HPDE6-E6E7 (cell line): ENCODE results near the gene DDX41.

Experiments
- DNase-seq: peaks from one replicate; pipeline ENCODE4 v3.0.0; 2011; ENCODE audit warnings: missing footprints; ENCODE audit errors: extremely low spot score

The DDX41 gene

DNA sequence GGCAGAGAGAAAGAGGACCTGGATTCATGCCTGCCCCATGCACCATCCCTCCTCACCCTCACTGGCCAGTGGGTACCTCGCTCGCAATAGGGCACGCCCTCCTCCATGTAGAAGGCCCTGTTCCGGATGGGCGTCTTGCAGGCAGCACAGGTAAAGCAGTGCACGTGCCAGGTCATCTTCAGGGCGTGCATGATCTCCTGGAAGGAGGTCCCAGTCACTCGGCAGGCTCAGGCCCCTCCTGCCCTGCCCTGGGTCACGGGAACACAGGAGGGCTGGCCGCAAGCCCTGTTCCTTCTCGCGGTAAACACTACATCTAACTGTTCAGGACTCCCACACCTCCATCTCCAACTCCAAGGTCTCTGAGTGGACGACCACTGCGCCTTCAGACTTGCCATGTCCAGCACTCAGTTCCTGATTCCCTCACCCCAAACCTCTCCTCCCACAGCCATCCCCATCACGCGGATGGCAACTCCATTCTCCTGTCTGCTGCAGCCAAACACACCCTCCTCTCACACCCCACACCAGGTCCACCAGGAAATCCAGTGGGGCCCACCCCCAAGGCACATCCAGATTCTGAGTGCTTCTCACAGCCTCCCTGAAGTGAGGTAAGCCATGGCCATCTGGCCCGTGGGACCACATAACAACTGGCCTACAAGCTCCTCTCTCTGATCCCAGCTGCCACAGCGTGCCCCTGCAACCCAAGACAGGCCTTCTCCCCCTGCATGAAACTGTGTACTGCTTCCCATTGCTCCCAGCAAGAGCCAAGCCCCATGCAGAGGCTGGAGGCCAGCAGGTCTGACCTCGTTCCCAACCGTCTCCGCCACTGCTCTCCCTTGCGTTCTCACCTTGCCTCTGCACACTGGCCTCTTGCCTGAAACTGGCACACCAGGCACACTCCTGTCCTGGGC is 32.5 kb downstream of the DDX41 start:
- DNase-seq = no peak

DNA sequence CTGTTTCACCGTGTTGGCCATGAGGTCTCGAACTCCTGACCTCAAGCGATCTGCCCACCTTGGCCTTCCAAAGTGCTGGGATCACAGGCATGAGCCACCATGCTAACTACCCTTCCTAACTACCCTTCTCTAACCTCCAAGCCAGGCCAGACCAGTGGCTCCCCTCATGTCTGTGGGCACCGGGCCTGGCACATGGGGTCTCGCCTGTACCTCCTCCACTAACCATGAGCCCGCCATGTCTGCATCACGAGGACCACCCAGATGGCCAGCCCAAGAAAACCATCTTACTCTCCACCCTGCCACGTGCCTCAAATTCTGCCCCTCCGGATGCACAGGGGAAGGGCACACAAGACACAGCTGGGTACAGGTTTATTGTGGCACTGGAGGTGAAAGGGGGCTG is 33.7 kb downstream of the DDX41 start:
- DNase-seq = no peak

DNA sequence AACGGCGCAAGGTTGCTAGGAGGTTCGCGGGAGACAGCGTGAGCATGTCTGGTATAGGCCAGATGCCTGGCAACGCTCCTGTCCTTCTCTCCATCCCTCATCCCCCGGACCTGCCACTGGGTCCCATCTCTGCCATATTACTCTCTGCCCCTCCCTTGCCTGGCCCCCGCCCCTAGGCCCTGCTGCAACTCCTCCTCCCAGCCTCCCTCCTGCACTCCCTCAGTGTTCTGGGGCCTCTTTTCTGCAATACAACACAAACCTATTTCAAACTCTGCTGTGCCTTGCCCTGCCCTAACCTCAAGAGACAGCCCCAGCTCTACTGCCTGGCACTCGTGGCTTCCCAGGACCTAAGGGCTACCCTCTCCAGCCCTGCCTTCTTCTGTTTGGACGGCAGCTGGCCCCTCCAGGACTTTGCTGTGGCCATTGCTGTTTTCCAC is 34.4 kb downstream of the DDX41 start:
- no peak for DNase-seq

DNA sequence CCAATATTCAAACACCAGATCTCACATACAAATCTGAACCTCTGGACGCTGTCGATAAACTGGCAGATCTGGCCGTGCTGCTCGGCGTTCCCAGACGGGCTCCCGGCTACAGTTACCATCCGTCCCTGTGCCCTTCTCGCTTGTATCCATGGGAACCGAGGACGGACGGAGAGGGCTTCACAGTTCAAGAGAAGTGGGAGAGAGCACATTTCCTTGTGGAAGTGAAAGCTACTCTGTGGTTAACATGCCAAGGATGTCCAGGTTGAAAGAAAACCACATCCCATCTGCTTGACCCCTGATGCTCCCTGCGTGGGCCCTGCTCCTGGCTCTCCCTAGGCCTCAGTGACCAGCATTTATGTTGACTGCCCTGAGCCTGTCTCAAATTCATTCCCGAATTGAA is 37.0 kb downstream of the DDX41 start:
- no peak for DNase-seq

DNA sequence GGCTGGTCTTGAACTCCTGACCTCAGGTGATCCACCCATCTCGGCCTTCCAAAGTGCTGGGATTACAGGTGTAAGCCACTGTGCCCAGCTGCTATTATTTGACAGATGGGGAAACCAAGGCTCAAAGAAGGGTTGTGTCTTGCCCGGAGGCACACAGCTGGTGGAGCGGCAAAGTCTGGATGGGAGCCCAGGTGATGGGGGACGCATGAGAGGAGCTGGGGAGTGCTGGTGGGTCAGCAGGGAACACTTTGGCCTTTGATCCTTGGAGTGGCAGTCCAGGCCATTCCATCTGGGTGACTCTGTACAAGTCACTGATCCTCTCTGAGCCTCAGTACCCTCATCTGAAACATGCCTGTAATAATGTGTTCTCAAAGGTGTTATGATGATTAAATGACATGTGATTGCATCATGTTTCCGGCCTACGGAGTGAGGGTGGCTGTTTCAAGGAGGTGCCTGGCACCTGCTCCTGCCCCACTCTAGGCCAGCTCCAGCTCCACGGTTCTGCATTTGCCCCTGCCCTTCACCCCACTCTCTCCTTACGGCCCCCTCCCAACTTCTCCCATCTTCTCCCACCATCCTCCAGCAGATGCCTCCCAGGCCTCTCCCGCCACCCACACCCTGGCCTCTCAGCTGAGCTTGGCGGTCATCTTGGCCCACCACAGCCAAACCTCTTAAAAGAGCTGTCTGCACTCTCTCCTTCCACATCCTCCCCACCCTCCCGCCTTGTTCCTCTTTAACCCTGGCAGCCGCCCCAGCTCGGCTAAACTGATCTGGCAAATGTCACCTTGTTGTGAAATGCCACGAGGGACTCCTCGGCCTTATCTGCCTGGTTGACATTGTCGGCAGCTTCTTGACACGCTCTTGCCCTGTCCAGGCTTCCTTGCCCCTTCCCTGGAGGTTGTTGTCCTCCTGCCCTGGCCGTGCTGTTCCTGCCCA is 37.8 kb downstream of the DDX41 start:
- DNase-seq = no peak

DNA sequence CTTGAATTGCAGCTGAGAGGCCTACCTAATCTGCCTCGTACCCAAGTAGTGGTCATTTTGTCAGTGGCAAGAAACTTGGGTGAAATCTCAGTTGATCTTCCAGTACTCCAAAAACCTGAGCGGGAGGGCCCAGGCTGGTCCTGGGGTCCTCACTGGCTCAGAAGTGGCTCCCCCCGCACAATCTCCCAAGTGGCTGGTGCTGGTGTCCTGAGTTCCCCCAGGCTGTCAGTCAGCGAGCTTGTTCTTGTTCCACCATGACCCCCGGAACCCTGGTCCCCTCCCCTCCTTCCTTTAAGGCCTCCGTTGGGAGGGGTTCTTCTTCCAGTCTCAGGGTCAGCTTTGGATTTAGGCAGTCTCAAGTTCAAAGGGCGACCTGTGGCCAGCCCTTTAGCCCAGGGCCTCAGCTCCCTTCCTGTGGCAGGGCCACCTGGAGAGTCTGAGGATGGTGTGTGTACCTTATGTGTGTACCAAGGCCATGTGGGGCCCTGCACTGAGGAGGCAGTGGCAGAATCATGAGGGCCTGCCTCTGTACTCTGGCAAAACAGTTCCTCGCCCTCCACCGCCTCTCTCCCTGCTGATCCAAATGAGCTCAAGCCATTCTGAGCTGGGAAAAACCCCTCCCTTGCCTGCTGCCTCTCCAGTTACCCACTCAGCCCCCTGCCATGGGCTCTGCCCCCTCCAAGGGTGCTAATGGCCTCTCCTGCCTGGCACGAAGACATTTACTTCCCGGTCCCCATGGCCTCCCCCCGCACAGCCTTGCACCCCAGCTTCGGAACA is 38.9 kb downstream of the DDX41 start:
- DNase-seq = no peak

DNA sequence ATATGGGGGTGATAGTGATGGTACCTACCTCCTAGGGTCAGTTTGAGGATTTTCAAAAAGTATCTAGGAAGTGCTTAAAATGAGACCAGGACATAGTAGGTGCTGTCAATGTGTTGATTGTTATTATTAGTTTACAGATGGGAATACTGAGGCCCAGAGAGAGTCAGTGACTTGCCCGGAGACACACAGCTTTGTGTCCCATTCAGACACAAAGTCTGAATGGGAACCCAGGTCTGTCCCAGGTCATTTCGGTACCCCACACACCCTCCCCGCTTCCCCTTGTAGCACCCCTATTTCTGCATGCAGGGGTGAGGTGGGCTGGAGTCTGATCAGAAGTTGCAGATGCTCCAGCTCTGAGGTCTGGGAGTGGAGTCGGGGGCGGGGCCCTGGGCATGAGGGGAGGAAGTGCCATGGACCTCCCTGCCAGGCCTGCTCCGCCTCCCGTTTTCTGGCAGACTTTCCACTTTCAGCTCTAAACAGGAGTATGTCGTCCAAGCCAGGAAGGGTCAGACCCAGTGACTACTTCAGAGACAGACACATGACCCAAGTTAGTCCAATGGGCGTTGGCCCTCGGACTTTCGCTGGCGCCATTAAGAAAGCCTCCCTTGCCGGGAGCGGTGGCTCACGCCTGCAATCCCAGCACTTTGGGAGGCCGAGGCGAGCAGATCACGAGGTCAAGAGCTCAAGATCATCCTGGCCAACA is 40.1 kb downstream of the DDX41 start:
- no peak for DNase-seq

DNA sequence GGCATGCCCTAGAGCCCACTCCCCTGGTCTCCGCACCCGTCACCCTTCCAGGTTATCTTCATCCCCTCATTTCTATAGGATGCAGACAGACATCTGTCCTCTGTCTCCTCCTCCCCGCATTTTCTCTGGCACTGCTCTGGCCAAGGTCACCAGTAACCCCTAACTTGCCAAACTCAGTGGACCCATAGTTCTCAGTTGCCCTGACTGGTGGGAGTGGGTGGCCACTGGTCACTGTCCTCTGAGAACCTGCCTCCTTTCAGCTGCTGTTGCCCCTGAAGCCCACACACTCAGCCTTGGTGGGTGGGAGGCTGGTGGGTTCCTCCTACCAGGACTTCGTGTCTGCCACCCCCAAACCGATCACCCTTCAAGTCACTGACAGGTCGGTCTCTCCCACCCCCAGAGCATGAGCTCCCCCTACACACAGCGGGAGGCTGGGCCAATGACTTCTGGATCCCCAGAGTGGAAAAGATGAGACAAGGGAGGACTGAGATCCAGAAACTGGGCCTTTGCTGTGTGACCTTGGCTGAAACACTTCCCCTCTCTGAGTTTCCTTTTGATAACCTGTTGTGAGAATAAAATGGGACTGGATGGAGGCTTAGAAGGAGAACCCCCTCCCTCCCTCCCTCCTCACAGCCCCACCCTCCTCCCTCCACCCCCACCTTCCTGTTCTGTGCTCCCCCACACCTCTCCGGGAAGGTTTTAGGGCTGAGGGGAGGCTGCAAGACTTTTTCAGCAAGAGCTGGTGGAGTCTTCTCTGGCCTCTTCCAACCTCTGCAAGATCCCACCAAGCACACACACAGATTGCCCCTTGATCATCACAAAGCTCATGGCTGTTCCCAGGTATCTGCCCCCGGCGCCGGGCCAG is 41.0 kb downstream of the DDX41 start:
- DNase-seq = no peak

DNA sequence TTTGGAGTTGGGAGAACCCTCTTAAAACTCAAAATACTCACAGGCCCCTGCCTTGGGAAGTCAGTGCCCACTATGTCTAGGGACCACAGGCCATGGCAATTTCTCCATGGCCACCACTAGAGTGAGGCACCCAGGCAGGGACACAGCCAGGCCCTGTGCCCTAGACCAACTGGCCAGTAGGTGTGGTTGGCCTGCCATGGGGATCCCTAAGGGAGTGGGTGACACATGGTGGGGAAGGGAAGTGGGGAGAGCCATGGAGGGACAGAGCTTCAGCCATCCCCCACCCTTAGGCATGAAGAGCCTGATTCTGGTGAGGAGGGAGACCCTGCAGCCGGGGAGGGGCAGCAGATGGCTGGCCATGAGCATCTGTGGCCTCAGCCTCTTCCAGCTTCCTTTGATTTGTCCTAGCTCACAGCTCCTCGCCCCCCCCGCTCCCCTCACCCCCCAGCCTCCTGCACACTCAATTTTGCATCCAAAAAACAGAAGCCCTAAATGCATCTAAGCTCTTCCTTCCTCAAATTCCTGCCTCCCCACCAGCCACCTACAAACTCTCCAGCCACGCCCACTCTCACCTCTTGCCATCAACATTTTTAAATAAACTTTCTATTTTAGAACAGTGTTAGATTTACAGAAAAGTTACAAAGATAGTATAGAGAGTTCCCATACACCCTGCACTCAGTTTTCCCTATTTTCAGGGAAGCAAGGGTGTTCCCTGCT is 41.8 kb downstream of the DDX41 start:
- DNase-seq = no peak

DNA sequence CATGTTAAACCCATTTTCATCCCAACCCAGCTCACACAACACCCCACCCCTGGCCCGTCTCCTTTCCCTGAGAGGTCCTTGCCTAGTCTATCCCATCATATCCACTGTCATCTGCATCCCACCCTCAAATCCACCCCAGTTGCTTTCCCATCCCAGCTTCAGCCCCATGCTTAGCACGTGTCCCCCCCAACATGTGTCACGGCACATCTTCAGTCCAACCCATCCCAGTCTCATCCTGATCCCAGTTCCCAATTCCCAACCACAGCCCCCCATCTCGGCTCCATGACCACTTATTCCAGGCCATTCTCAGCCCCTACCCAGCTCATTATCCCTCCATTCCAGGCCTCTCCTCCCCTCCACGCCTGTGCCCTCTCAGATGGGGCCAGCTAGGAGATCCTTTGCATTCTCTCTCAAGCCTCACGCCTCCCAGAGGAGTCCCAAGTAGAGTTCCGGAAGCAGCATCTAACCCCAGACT is 42.7 kb downstream of the DDX41 start:
- no peak for DNase-seq

DNA sequence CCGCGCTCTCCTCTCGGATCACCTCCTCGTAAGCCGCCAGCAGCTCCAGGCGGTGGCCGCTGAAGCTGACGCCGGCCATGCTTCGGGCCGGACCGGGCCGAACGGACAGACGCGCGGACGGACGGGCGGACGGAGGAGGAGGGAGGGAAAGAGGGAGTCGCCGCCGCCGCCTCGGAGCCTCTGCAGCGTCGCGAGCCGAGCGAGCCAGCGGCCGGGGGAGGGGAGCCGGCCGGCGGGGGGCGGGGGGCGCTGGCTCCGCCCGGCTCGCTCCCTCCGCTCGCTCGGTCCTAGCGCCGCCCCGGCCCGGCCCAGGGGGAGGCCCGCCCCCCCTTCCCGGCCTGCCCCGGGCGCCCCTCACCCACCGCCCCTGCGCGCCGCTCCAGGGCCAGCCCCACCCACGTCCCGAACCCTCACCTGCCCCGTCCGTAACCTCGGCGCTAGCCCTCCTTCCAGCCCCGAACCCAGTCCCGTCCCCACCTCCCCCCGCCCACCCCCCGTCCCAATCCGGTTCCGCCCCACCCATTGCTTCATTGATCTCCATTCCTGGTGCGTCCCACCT is 43.2 kb downstream of the DDX41 start, which contains the start of gene DBN1:
Gene DBN1, minus strand, starts transcription at position 192 of the 559 bp plus-strand sequence. Its CDS starts 113 bp downstream, at position 79.
- no peak for DNase-seq

DNA sequence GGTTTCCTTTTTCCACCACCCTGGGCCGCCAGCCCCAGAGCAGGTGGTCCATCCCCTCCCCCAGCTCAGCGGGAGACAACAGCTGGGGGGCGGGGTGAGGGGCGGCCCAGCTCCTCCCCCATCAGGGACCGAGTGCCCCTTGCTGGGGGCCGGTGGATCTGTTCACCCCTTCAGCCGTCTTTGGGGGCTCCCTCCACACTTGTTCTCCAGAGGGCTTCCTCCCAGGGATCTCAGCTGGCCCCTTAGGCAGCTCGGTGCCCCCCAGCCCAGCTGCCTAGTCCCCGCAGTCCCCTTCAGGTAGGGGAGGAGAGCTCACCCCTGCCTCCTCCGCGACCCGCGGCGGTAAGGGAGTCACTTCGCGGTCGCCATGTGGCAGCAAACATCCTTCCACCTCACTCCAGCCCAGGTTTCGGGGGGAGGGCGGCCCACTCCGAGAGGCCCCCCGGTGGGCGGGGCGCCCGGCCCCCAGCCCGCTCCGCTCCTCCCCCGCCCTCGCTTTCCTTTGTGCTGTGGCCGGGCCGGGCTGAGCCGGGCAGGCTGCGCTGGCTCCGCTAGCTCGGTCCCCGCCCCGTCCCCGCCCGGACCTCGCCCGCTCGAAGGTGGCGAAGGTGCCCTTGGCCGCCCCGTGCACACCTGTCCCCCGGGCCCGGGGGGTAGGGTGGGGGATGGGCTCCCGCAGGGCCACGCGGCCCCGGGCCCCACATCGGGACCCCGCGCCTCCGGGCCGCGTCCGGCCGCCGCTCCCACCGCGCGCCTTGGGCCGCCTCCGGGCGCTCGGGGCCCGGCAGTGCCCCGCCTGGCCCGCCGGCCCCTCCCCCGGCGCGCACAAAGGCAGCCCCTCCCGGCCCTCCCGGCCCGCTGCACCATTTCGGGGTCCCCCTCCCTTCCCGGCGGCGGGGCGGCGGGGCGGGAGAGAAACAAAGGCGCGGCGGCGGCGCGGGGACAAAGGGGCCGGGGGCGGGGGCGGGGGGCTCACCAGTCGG is 44.0 kb downstream of the DDX41 start:
- DNase-seq = no peak

DNA sequence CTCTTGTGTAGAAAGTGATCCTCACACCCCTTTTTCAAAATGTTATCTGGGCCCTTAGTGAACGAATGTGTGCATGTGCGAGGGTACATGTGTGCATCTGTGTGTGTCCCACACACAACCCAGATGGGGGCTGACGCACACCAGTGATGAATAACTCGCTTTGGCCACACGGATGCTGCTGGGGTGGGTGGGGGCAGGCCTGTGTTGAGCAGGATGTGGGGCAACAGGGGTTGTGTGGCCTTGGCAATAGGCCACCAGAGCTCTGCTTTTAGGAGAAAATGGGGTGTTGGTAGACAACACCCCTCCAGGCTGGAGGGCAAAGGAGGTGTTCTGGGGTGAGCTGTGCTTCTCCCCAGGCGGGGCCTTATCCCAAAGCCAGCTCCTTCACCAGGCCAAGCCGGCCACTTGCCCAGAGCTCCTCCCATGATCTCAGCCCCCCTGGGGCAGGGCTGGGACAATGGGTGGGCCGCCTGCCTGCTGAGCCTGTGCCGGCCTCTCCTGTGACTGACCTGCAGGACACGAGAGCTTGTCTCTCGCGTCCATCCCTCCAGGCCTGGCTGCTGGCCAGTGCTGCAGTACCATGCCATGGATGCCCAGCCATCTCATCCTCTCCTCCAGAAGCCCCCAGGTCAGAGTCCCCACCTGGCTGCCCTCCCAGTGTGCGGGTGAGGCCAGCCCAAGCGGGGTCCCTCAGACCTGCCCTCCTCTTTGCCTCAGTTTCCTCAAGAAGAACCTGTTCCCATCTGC is 45.0 kb downstream of the DDX41 start:
- DNase-seq = no peak

DNA sequence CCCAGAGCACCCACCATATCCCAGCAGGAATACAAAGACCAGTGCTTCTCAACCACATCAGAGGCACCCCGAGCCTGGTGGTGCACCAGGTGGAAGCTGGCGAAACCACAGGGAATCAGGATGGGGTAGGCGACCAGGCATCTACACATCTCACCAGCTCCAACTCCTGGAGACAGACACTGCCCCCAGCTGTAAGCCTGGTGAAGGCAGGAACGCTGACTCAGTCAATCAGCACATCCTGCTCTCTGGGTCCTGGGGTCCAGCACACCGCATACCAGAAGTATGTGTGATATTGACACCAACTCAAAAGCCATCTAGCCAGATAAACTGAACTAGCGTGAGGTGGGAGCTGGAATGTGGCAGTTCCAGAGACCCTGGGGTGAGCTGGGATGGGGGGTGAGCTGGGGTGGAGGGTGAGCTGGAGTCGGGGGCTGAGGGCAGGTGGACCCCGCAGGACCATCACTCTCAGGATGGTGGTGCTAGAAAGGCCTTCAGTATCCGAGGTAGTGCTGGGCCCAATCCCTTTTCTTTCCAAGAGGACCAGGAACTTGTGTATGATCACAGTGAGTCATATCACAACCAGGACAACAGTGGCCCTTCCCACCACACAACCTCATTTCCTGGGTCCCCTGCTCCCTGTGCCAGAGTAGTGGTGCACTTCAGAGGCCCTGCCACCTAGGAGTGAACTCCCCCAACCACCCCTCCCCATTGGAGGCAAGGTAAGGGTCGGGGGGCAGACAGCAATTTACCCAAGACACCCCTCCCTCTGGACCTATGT is 45.8 kb downstream of the DDX41 start:
- DNase-seq = no peak

DNA sequence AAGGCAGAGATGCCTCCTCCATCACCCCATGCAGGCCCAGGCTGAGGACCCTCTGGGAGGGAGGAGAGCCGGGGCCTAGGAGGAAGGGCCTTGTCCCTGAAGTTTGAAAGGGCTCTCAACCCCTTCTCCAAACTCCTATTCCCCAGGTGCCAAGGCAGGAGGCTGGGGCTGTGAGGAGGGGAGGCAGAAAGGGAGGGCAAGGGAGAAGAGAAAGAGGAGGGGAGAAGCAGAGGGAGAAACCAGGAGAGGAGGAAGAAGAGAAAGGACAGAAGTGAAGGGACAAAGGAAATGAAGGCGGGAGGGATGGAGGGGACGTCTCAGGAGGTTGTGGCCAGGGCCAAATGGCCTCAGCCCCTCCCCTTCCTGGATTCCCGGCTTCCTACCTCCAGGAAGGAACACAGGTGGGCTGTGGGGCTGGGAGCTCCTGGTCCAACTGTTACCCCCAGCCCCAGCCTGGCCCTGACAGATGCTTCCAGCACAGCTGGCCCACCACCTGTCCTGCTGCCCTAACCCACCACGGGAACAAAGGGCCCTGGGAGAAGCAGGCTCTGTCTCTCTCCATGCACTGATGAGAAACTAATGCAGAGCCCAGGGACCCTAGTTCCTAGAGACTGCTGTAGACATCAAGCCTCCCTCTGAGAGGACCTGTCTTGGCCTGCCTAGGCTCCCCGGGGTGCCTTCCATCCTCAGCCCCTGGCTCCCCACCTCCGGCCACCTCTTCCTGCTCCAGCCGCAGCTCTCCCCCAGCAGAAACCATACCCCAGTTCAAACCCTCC is 46.8 kb downstream of the DDX41 start:
- no peak for DNase-seq
